HepG2 (cell line): ENCODE data around the gene SEPTIN10. TPM values are rescaled to one million over a fixed set of nuclear protein-coding genes. Genes with fewer than 3 reads are reported as not detected.
A peak's percentile ranks its signal among the peaks of the same experiment; 100 is the strongest.

ENCODE experiments used
- ATAC-seq: fragments of 200-7000 bp; cut with Tn5 transposase; 3 replicates; pipeline ENCODE4 v1.9.1; 2020; ENCODE audit warnings: mild to moderate bottlenecking, moderate library complexity
- BruUV-seq: library from RNA; stranded (reverse); fragments of 400-500 nt; replicated peaks from 2 replicates; lab custom pipeline; 2021; lab: Mats Ljungman, UMichigan
- CTCF ChIA-PET: fragments of 300-600 bp; formaldehyde crosslinking; extraction: SDS; loops from one replicate; lab custom pipeline; 2021; ENCODE audit warnings: low total read pairs, inconsistent platforms, low intra/inter-chr PET ratio; lab: Yijun Ruan, JAX
- POLR2A ChIA-PET: fragments of 350-600 bp; sonication (Branson Sonifier 250); formaldehyde crosslinking; loops from one replicate; lab custom pipeline; 2020; ENCODE audit warnings: antibody characterized with exemption, inconsistent platforms; lab: Yijun Ruan, JAX
- DNase-seq: peaks from one replicate; pipeline ENCODE4 v3.0.0-alpha.2; 2015; ENCODE audit warnings: low spot score
- FAIRE-seq: peaks from 3 replicates; lab custom pipeline; 2011; peaks lifted over from hg19 to GRCh38; lab: Jason Lieb, UNC
- H2AFZ ChIP-seq: one replicate; pipeline ENCODE4 v1.6.1; 2011; ENCODE audit warnings: low read length, inconsistent platforms
- H3K27ac ChIP-seq: fragments of 300-600 bp; 3 replicates; pipeline ENCODE4 v1.8.0; 2011; ENCODE audit warnings: mixed run types, mild to moderate bottlenecking, mixed read lengths, low read length, inconsistent platforms; ENCODE audit not compliant: insufficient read depth; ENCODE audit errors: extremely low read length
- H3K27me3 ChIP-seq, 2 experiments: fragments of 200-600 bp in 1 of 2; 2 replicates in 1 of 2; 3 replicates in 1 of 2; pipeline versions ENCODE4 v1.6.0 to v1.8.0; 2011; ENCODE audit warnings: low read length in 2 of 2, mild to moderate bottlenecking in 2 of 2, moderate library complexity in 2 of 2, inconsistent platforms in 1 of 2; ENCODE audit not compliant: insufficient read depth in 2 of 2, control insufficient read depth in 1 of 2
- H3K36me3 ChIP-seq, 2 experiments: fragments of 200-600 bp in 1 of 2; replicated peaks in 1 of 2; 2 replicates in 1 of 2; 3 replicates in 1 of 2; pipeline versions ENCODE4 v1.5.1 to v1.8.0; 2011; ENCODE audit warnings: low read length in 2 of 2, inconsistent platforms in 1 of 2; ENCODE audit not compliant: insufficient read depth in 2 of 2, control insufficient read depth in 1 of 2
- H3K4me1 ChIP-seq: 2 replicates; pipeline ENCODE4 v1.5.1; 2012; ENCODE audit warnings: low read length, inconsistent platforms; ENCODE audit not compliant: insufficient read depth
- H3K4me2 ChIP-seq: 2 replicates; pipeline ENCODE4 v1.6.0; 2011; ENCODE audit warnings: low read depth, low read length, inconsistent platforms
- H3K4me3 ChIP-seq, 3 experiments: fragments of 200-600 bp in 1 of 3; sonication (generic), shearing (Covaris generic) in 1 of 3; replicated peaks in 1 of 3; 2 replicates each; pipeline ENCODE4 v1.5.1; 2011 to 2016; ENCODE audit warnings: low read length in 3 of 3, inconsistent platforms in 2 of 3, low read depth in 2 of 3, mild to moderate bottlenecking in 2 of 3, control low read depth in 1 of 3, mixed read lengths in 1 of 3; ENCODE audit not compliant: insufficient read depth in 1 of 3
- H3K79me2 ChIP-seq: one replicate; pipeline ENCODE4 v1.6.1; 2011; ENCODE audit warnings: low read length, inconsistent platforms; ENCODE audit not compliant: insufficient read depth
- H3K9ac ChIP-seq: 2 replicates; pipeline ENCODE4 v1.6.0; 2011; ENCODE audit warnings: mild to moderate bottlenecking, low read depth, low read length, inconsistent platforms; ENCODE audit not compliant: insufficient read depth
- H3K9me3 ChIP-seq: 2 replicates; pipeline ENCODE4 v1.5.1; 2012; ENCODE audit warnings: mild to moderate bottlenecking, low read length
- H4K20me1 ChIP-seq: 2 replicates; pipeline ENCODE4 v1.6.0; 2011; ENCODE audit warnings: inconsistent platforms, mild to moderate bottlenecking, low read length, moderate library complexity; ENCODE audit not compliant: insufficient read depth
- BCLAF1 ChIP-seq: fragments of 450-650 bp; IDR thresholded peaks from 2 replicates; pipeline ENCODE4 v1.6.1; 2017; ENCODE audit warnings: mild to moderate bottlenecking
- CEBPB ChIP-seq: IDR thresholded peaks from 2 replicates; pipeline ENCODE4 v1.6.1; 2011; ENCODE audit warnings: low read depth, low read length, improper control_type of control experiment, borderline replicate concordance
- GABPB1 ChIP-seq: IDR thresholded peaks from 2 replicates; pipeline ENCODE4 v1.6.1; 2016; ENCODE audit warnings: mild to moderate bottlenecking, missing genetic modification reagents, moderate library complexity, missing compliant biosample characterization
- GZF1 ChIP-seq: sonication (generic); formaldehyde crosslinking; IDR thresholded peaks from 2 replicates; pipeline ENCODE4 v1.5.1; 2020; ENCODE audit warnings: mild to moderate bottlenecking, missing genetic modification reagents
- HBP1 ChIP-seq: IDR thresholded peaks from 2 replicates; pipeline ENCODE4 v1.6.1; 2016; ENCODE audit warnings: low read depth, control low read depth
- HNRNPL ChIP-seq: fragments of 200-400 bp; formaldehyde crosslinking; IDR thresholded peaks from 2 replicates; pipeline ENCODE4 v1.6.1; 2017; ENCODE audit warnings: mild to moderate bottlenecking, low read depth, low read length
- MEIS2 ChIP-seq: sonication (generic); formaldehyde crosslinking; IDR thresholded peaks from 2 replicates; pipeline ENCODE4 v1.9.0; 2021; ENCODE audit warnings: mild to moderate bottlenecking, missing genetic modification reagents
- SALL1 ChIP-seq: sonication (generic); formaldehyde crosslinking; IDR thresholded peaks from 2 replicates; pipeline ENCODE4 v1.8.0; 2022; ENCODE audit warnings: mild to moderate bottlenecking, missing genetic modification reagents
- SNAPC2 ChIP-seq: sonication (generic); formaldehyde crosslinking; IDR thresholded peaks from 2 replicates; pipeline ENCODE4 v1.8.1; 2022; ENCODE audit warnings: mild to moderate bottlenecking, missing genetic modification reagents
- SNAPC5 ChIP-seq: sonication (generic); formaldehyde crosslinking; IDR thresholded peaks from 2 replicates; pipeline ENCODE4 v1.8.1; 2023; ENCODE audit warnings: mild to moderate bottlenecking, missing genetic modification reagents, borderline replicate concordance
- STAT5B ChIP-seq: sonication (generic); formaldehyde crosslinking; IDR thresholded peaks from 2 replicates; pipeline ENCODE4 v1.4.0; 2020; ENCODE audit warnings: missing genetic modification reagents
- SUZ12 ChIP-seq: fragments of 150-350 bp; IDR thresholded peaks from 2 replicates; pipeline ENCODE4 v1.6.1; 2014; ENCODE audit warnings: low read depth, low read length
- SYNCRIP ChIP-seq: fragments of 200-400 bp; formaldehyde crosslinking; IDR thresholded peaks from 2 replicates; pipeline ENCODE4 v1.6.1; 2018; ENCODE audit warnings: mild to moderate bottlenecking, low read depth, low read length; ENCODE audit not compliant: insufficient read depth
- U2AF2 ChIP-seq: fragments of 200-400 bp; formaldehyde crosslinking; IDR thresholded peaks from 2 replicates; pipeline ENCODE4 v1.6.1; 2017; ENCODE audit warnings: low read depth, mild to moderate bottlenecking, low read length
- ZBTB43 ChIP-seq: sonication (generic); formaldehyde crosslinking; conservative IDR thresholded peaks from 2 replicates; pipeline ENCODE4 v1.4.0; 2020; ENCODE audit warnings: missing genetic modification reagents
- ZNF160 ChIP-seq: sonication (generic); formaldehyde crosslinking; IDR thresholded peaks from 2 replicates; pipeline ENCODE4 v1.8.0; 2022; ENCODE audit warnings: mild to moderate bottlenecking, inconsistent platforms, missing genetic modification reagents
- ZNF205 ChIP-seq: IDR thresholded peaks from 2 replicates; pipeline ENCODE4 v1.6.1; 2018; ENCODE audit warnings: missing biosample characterization, missing genetic modification reagents
- ZNF468 ChIP-seq: sonication (generic); formaldehyde crosslinking; IDR thresholded peaks from 2 replicates; pipeline ENCODE4 v1.8.0; 2022; ENCODE audit warnings: mild to moderate bottlenecking, moderate library complexity, missing genetic modification reagents
- ZNF576 ChIP-seq: sonication (generic); formaldehyde crosslinking; IDR thresholded peaks from 2 replicates; pipeline ENCODE4 v1.4.0; 2020; ENCODE audit warnings: mild to moderate bottlenecking, missing genetic modification reagents
- WGBS: methylation state at CpG from one replicate; pipeline ENCODE4 v1.1.6; 2017; ENCODE audit warnings: low lambda C conversion rate; 5-methylcytosine and 5-hydroxymethylcytosine counted together
- in situ Hi-C: cut with HindIII; loops from 2 replicates; pipeline ENCODE4 v1.10.0; 2017; ENCODE audit warnings: low pct_unique_long_range_greater_than_20kb; ENCODE audit not compliant: extremely low pct_ligation_motif_present
- intact Hi-C: fragments of 100-400 bp; cut with micrococcal nuclease; formaldehyde crosslinking; loops from one replicate; pipeline ENCODE4 v1.10.0; 2022; ENCODE audit not compliant: unreplicated experiment
- polyA plus RNA-seq, 8 experiments: library from polyadenylated mRNA; depleted of rRNA in 3 of 8; stranded (reverse) in 7 of 8; unstranded in 1 of 8; fragments of >200 nt; fragmentation: Illumina TruSeq in 4 of 8; extraction: Trizol in 4 of 8; gene quantifications; 2 replicates each; pipeline versions ENCODE4 v1.2.1 to v1.2.3, GENCODE V29; 2011 to 2016; ENCODE audit warnings: low read depth in 4 of 8, missing spikeins in 1 of 8, mixed read lengths in 1 of 8; ENCODE audit not compliant: insufficient read depth in 1 of 8
- total RNA-seq, 5 experiments: library from RNA; depleted of rRNA; stranded (reverse); fragments of >200 nt; fragmentation: Illumina TruSeq; extraction: Trizol; gene quantifications; 2 replicates each; pipeline ENCODE4 v1.2.3, GENCODE V29; 2016; ENCODE audit warnings: low read depth in 1 of 5

The SEPTIN10 gene
- total and polyA plus RNA-seq, 2 of the 13 experiments (the other 11 are each of a cell fraction or from before 2014, with no cell fraction given) = 45.8 to 67.5 TPM

GRCh38 chr2:109529532-109530449 lies 84.0 kb downstream of the SEPTIN10 start:
- H3K79me2 ChIP-seq = no peaks in the 10 kb centered on the region
- DNase-seq (no peak), FAIRE-seq (no peak), ATAC-seq (no peak)
- 19% methylated on average over 15 of the region's 16 CpGs for WGBS
- H3K4me3 ChIP-seq = no peak overlapping the region
- H3K4me1 ChIP-seq = peaks cover 13% of the 10 kb centered on the region
- no peak overlapping the region for H3K4me2 ChIP-seq
- BruUV-seq = no TSS peak
- ChIA-PET CTCF (no interaction called here), POLR2A (no interaction called here)
- H3K27me3 ChIP-seq = peaks cover 9 to 64% of the 10 kb centered on the region in 2 experiments
- H4K20me1 ChIP-seq = no peaks in the 10 kb centered on the region
- no peak overlapping the region for H3K27ac ChIP-seq
- no peaks in the 10 kb centered on the region for H3K36me3 ChIP-seq
- no peak overlapping the region for H2AFZ ChIP-seq
- in situ Hi-C loops (loop anchor here (5.0 kb wide), 1 partner anchor 188 kb away; no protein-coding TSS in a partner anchor), intact Hi-C loops (no loop called here)
- no peak overlapping the region for H3K9ac ChIP-seq
- no peaks in the 10 kb centered on the region for H3K9me3 ChIP-seq
- TF ChIP-seq STAT5B (CRISPR knock-in tag) (no peak), ZBTB43 (no peak), MEIS2 (CRISPR knock-in tag) (no peak), ZNF576 (no peak), ZNF468 (CRISPR knock-in tag) (no peak), SYNCRIP (no peak), HBP1 (CRISPR knock-in tag) (no peak), U2AF2 (no peak), ZNF160 (CRISPR knock-in tag) (no peak), SNAPC2 (CRISPR knock-in tag) (no peak), GZF1 (CRISPR knock-in tag) (no peak), BCLAF1 (no peak), SUZ12 (no peak), SALL1 (CRISPR knock-in tag) (peak; percentile 82), CEBPB (no peak), HNRNPL (no peak), GABPB1 (CRISPR knock-in tag) (peak; percentile 28; the same call in 1 of the 2 replicates), SNAPC5 (CRISPR knock-in tag) (no peak), ZNF205 (CRISPR knock-in tag) (no peak)
